Stomach (tissue), 9 donors: Measurements from ENCODE around the gene SNRNP35. TPM values are rescaled to one million over a fixed set of nuclear protein-coding genes. Genes with fewer than 3 reads are reported as not detected.
A peak's percentile ranks its signal among the peaks of the same experiment; 100 is the strongest.

Source experiments
- DNase-seq, 2 donors: peaks; one replicate each; pipeline versions ENCODE4 v3.0.0 to v3.0.0-alpha.2; 2013 to 2019
- H3K27ac ChIP-seq, 5 donors: fragments of 200-600 bp in 4 of 5; sonication (generic) in 4 of 5; one replicate each; pipeline ENCODE4 v1.5.1; 2013 to 2019; ENCODE audit warnings: mild to moderate bottlenecking in 1 of 5, moderate library complexity in 1 of 5
- H3K27me3 ChIP-seq, 3 donors: fragments of 200-600 bp; sonication (generic); one replicate each; pipeline ENCODE4 v1.5.1; 2017 to 2019; ENCODE audit warnings: mixed run types in 1 of 3
- H3K36me3 ChIP-seq, 4 donors: fragments of 200-600 bp; sonication (generic); 1 replicate in 3 of 4; 2 replicates in 1 of 4; pipeline ENCODE4 v1.5.1; 2016 to 2019
- H3K4me1 ChIP-seq, 4 donors: fragments of 200-600 bp; sonication (generic); one replicate each; pipeline ENCODE4 v1.5.1; 2016 to 2019
- H3K4me3 ChIP-seq, 4 donors: fragments of 200-600 bp; sonication (generic) in 3 of 4; one replicate each; pipeline ENCODE4 v1.5.1; 2016 to 2019; ENCODE audit warnings: mild to moderate bottlenecking in 1 of 4
- H3K9me3 ChIP-seq, 4 donors: fragments of 200-600 bp; sonication (generic); one replicate each; pipeline ENCODE4 v1.5.1; 2016 to 2019
- CTCF ChIP-seq, 7 experiments: fragments of 450-650 bp in 4 of 7; fragments of 200-600 bp in 3 of 7; sonication (generic) in 3 of 7; IDR thresholded peaks; one replicate each; pipeline ENCODE4 v1.5.1; 2016 to 2019; ENCODE audit warnings: antibody characterized with exemption in 7 of 7, control low read depth in 2 of 7, mild to moderate bottlenecking in 1 of 7
- EP300 ChIP-seq: sonication (generic); formaldehyde crosslinking; IDR thresholded peaks from one replicate; pipeline ENCODE4 v1.6.1; 2017; ENCODE audit warnings: antibody characterized with exemption
- POLR2A ChIP-seq, 4 donors: fragments of 450-650 bp; IDR thresholded peaks; one replicate each; pipeline ENCODE4 v1.6.1; 2016; ENCODE audit warnings: antibody characterized with exemption in 4 of 4, control low read depth in 2 of 4, mild to moderate bottlenecking in 1 of 4, moderate library complexity in 1 of 4
- POLR2AphosphoS5 ChIP-seq, 3 donors: sonication (generic); formaldehyde crosslinking; IDR thresholded peaks; one replicate each; pipeline ENCODE4 v1.6.1; 2016; ENCODE audit warnings: antibody characterized with exemption in 3 of 3
- WGBS, 5 donors: extraction: QIAGEN DNeasy Blood & Tissue Kit in 3 of 5; methylation state at CpG; one replicate each; pipeline versions ENCODE4 v1.1.5 to v1.1.7; 2013 to 2018; 5-methylcytosine and 5-hydroxymethylcytosine counted together
- intact Hi-C: fragments of 100-400 bp; cut with DNase I; formaldehyde crosslinking; loops from one replicate; pipeline ENCODE4 v1.15.1; 2023; ENCODE audit warnings: low total_unique reads
- polyA plus RNA-seq, 3 donors: library from polyadenylated mRNA; stranded (reverse); fragments of 200-250 nt; gene quantifications; one replicate each; pipeline ENCODE4 v1.2.3, GENCODE V29; 2013
- total RNA-seq, 5 donors: library from RNA; depleted of rRNA; stranded (reverse); fragments of >200 nt; gene quantifications; one replicate each; pipeline versions ENCODE4 v1.1.0 to v1.2.3, GENCODE V29; 2014 to 2016
- donor health status: healthy with polysubstance abuse.
- donor health status: Bipolar disorder and iron deficiency.
- donor health status: healthy.

SNRNP35 gene
- total and polyA plus RNA-seq, 8 donors: 5.8 to 55.0 (median 31.4) TPM

GRCh38 chr12:123433615-123434014 lies 24.3 kb upstream of the SNRNP35 start:
- peak overlapping the region in 4 of 5 donors; percentile 12 to 90 (median 53) for H3K27ac ChIP-seq
- TF ChIP-seq POLR2A (IDR thresholded peaks at IDR 0.05) (no peak), CTCF (IDR thresholded peaks at IDR 0.05) (no peak), EP300 (no peak), POLR2AphosphoS5 (IDR thresholded peaks at IDR 0.05) (no peak)
- peaks cover 4 to 28% (median 26%) of the 10 kb centered on the region in 4 donors for H3K36me3 ChIP-seq
- no peak for DNase-seq
- peaks cover 24 to 56% (median 50%) of the 10 kb centered on the region in 4 donors for H3K4me1 ChIP-seq
- H3K27me3 ChIP-seq: no peaks in the 10 kb centered on the region
- 90 to 95% (median 93%) methylated on average over 6 of the region's 6 CpGs for WGBS, 5 donors
- no peaks in the 10 kb centered on the region for H3K9me3 ChIP-seq
- H3K4me3 ChIP-seq: peak overlapping the region in 3 of 4 donors; percentile 1 to 94 (median 88)
- intact Hi-C loops: no loop called here

- Histone ChIP-seq H3K9me3 (no peaks in the 10 kb centered on the region), H3K27ac (peak overlapping the region in 4 of 5 donors; percentile 86 to 90 (median 88)), H3K27me3 (no peaks in the 10 kb centered on the region), H3K4me3 (peak overlapping the region; percentile 88 to 94 (median 90)), H3K4me1 (peaks cover 24 to 56% (median 50%) of the 10 kb centered on the region in 4 donors), H3K36me3 (peaks cover 0 to 8% (median 8%) of the 10 kb centered on the region in 4 donors)
- no peak for DNase-seq
- WGBS, 5 donors: 31 to 55% (median 41%) methylated on average over 5 of the region's 5 CpGs
- intact Hi-C loops: no loop called here
- TF ChIP-seq POLR2A (IDR thresholded peaks at IDR 0.05) (no peak), POLR2AphosphoS5 (IDR thresholded peaks at IDR 0.05) (no peak), CTCF (IDR thresholded peaks at IDR 0.05) (no peak), EP300 (no peak)
These were observed 22.3 kb upstream of the SNRNP35 start for GRCh38 chr12:123435636-123436016.

GRCh38 chr12:123436017-123436964 lies 21.6 kb upstream of the SNRNP35 start, which contains the start of gene RILPL2:
Gene RILPL2, minus strand, starts transcription at chr12:123436684. Its CDS starts 264 bp downstream, at chr12:123436420.
- intact Hi-C loops: no loop called here
- 0 to 1% (median 0%) methylated on average over 62 to 69 of the region's 69 CpGs for WGBS, 5 donors
- TF ChIP-seq POLR2AphosphoS5 (IDR thresholded peaks at IDR 0.05): peak; percentile 36 to 86 (median 82)
- peak in 2 of 7 experiments; percentile 11 to 17 for TF ChIP-seq CTCF (IDR thresholded peaks at IDR 0.05)
- TF ChIP-seq EP300: no peak
- no peak for TF ChIP-seq POLR2A (IDR thresholded peaks at IDR 0.05)
- Histone ChIP-seq H3K36me3 (peaks cover 0 to 2% (median 1%) of the 10 kb centered on the region in 4 donors), H3K4me3 (peak within 1 kb of the TSS; percentile 88 to 94 (median 90)), H3K4me1 (peaks cover 24 to 53% (median 50%) of the 10 kb centered on the region in 4 donors), H3K9me3 (no peaks in the 10 kb centered on the region), H3K27me3 (no peaks in the 10 kb centered on the region), H3K27ac (peak within 1 kb of the TSS; percentile 69 to 90 (median 87))
- DNase-seq: peak; percentile 91 to 94

- no peak overlapping the region for H3K4me3 ChIP-seq
- no peak for DNase-seq
- H3K4me1 ChIP-seq: peaks cover 23 to 39% (median 28%) of the 10 kb centered on the region in 4 donors
- H3K27ac ChIP-seq: no peak overlapping the region
- TF ChIP-seq POLR2A (IDR thresholded peaks at IDR 0.05) (no peak), EP300 (no peak), CTCF (IDR thresholded peaks at IDR 0.05) (no peak), POLR2AphosphoS5 (IDR thresholded peaks at IDR 0.05) (no peak)
- no peaks in the 10 kb centered on the region for H3K36me3 ChIP-seq
- intact Hi-C loops: no loop called here
- no peaks in the 10 kb centered on the region for H3K27me3 ChIP-seq
- no peaks in the 10 kb centered on the region for H3K9me3 ChIP-seq
- WGBS, 5 donors: 82 to 91% (median 86%) methylated on average over 13 of the region's 13 CpGs
These were observed 16.3 kb upstream of the SNRNP35 start for GRCh38 chr12:123441523-123442164.
